DND-41 (cell line): ENCODE data around the gene SOCS7.

Experiments
- EZH2 ChIP-seq: IDR thresholded peaks from 3 replicates; pipeline ENCODE4 v1.6.1; 2012; ENCODE audit warnings: borderline replicate concordance, low read depth, mild to moderate bottlenecking, moderate library complexity, low read length, inconsistent platforms; ENCODE audit not compliant: severe bottlenecking
- TF ChIP-seq, protein P1 (sequence below): IDR thresholded peaks from 2 replicates; pipeline ENCODE4 v1.5.1; 2012; ENCODE audit warnings: borderline replicate concordance, low read length, moderate library complexity, mild to moderate bottlenecking; ENCODE audit not compliant: poor library complexity, severe bottlenecking; ENCODE audit errors: extremely low read depth

DNA sequence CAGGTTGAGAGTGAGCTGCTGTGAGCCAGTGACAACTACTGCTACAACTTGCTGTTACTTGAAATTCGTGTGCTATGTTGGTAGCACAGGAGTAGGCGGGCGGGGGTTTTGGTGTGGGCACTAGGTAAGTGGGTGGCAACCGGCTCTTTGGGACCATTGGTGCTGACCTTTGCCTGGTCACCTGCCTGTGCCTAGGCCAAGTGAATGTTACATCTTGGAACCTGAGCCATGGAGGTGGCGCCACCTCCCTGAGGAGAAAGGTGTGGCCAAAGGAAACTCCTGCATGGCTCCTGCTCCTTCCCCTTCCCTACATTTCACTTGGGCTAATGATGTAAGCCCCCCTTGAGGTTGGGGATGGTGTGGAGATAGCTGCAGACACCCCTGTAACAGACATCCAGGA, 51.3 kb downstream of the SOCS7 start:
- TF ChIP-seq, protein P1, sequence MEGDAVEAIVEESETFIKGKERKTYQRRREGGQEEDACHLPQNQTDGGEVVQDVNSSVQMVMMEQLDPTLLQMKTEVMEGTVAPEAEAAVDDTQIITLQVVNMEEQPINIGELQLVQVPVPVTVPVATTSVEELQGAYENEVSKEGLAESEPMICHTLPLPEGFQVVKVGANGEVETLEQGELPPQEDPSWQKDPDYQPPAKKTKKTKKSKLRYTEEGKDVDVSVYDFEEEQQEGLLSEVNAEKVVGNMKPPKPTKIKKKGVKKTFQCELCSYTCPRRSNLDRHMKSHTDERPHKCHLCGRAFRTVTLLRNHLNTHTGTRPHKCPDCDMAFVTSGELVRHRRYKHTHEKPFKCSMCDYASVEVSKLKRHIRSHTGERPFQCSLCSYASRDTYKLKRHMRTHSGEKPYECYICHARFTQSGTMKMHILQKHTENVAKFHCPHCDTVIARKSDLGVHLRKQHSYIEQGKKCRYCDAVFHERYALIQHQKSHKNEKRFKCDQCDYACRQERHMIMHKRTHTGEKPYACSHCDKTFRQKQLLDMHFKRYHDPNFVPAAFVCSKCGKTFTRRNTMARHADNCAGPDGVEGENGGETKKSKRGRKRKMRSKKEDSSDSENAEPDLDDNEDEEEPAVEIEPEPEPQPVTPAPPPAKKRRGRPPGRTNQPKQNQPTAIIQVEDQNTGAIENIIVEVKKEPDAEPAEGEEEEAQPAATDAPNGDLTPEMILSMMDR = peak; percentile 23
- TF ChIP-seq EZH2 = no peak
